Prostate gland (tissue), 2 donors: ENCODE measurements around the gene LRRTM4. TPM values are rescaled to one million over a fixed set of nuclear protein-coding genes. Genes with fewer than 3 reads are reported as not detected.

Experiments
- DNase-seq: peaks from one replicate; pipeline ENCODE4 v3.0.0-alpha.2; 2019; ENCODE audit warnings: low spot score
- H3K27ac ChIP-seq, 2 donors: fragments of 200-600 bp; sonication (generic); 2 replicates each; pipeline ENCODE4 v1.5.1; 2017 to 2019
- H3K27me3 ChIP-seq: fragments of 200-600 bp; sonication (generic); replicated peaks from 2 replicates; pipeline ENCODE4 v1.5.1; 2019; ENCODE audit not compliant: insufficient read depth
- H3K36me3 ChIP-seq, 2 donors: fragments of 200-600 bp; sonication (generic); 1 replicate in 1 of 2; 2 replicates in 1 of 2; pipeline versions ENCODE4 v1.5.1 to v1.8.1; 2017 to 2019
- H3K4me1 ChIP-seq: fragments of 200-600 bp; sonication (generic); replicated peaks from 2 replicates; pipeline ENCODE4 v1.5.1; 2019
- H3K4me3 ChIP-seq, 2 donors: fragments of 200-600 bp; sonication (generic); 2 replicates each; pipeline ENCODE4 v1.5.1; 2017 to 2019
- H3K9me3 ChIP-seq: fragments of 200-600 bp; sonication (generic); 2 replicates; pipeline ENCODE4 v1.5.1; 2017
- CTCF ChIP-seq, 4 experiments: fragments of 200-600 bp in 2 of 4; fragments of 450-650 bp in 2 of 4; sonication (generic) in 2 of 4; IDR thresholded peaks; 1 replicate in 3 of 4; 2 replicates in 1 of 4; pipeline ENCODE4 v1.5.1; 2016 to 2019; ENCODE audit warnings: antibody characterized with exemption in 4 of 4, mild to moderate bottlenecking in 2 of 4, moderate library complexity in 2 of 4
- POLR2A ChIP-seq: fragments of 450-650 bp; IDR thresholded peaks from one replicate; pipeline ENCODE4 v1.6.1; 2016; ENCODE audit warnings: antibody characterized with exemption, mild to moderate bottlenecking
- POLR2AphosphoS5 ChIP-seq: sonication (generic); formaldehyde crosslinking; IDR thresholded peaks from one replicate; pipeline ENCODE4 v1.6.1; 2017; ENCODE audit warnings: antibody characterized with exemption
- WGBS: methylation state at CpG from one replicate; pipeline ENCODE4 v1.1.5; 2018; 5-methylcytosine and 5-hydroxymethylcytosine counted together
- intact Hi-C: fragments of 100-400 bp; cut with DNase I; formaldehyde crosslinking; loops from one replicate; pipeline ENCODE4 v1.14.2; 2022
- total RNA-seq, 2 donors: library from RNA; depleted of rRNA; stranded (reverse); fragments of >200 nt; gene quantifications; one replicate each; pipeline ENCODE4 v1.1.0, GENCODE V29; 2016

Gene LRRTM4
- total RNA-seq, 2 donors from 2014 or later = 0.09 to 6.2 TPM

GRCh38 chr2:77395011-77395410 lies 127.2 kb downstream of the LRRTM4 start:
- Histone ChIP-seq H3K36me3 (no peaks in the 10 kb centered on the region), H3K9me3 (no peaks in the 10 kb centered on the region), H3K4me3 (no peak overlapping the region), H3K27ac (no peak overlapping the region), H3K27me3 (no peaks in the 10 kb centered on the region), H3K4me1 (no peaks in the 10 kb centered on the region)
- DNase-seq = no peak
- WGBS = 85% methylated on average over 1 of the region's 1 CpG
- no peak for TF ChIP-seq POLR2A
- no peak for TF ChIP-seq CTCF (IDR thresholded peaks at IDR 0.05)
- TF ChIP-seq POLR2AphosphoS5 = no peak
- intact Hi-C loops = no loop called here

DNA sequence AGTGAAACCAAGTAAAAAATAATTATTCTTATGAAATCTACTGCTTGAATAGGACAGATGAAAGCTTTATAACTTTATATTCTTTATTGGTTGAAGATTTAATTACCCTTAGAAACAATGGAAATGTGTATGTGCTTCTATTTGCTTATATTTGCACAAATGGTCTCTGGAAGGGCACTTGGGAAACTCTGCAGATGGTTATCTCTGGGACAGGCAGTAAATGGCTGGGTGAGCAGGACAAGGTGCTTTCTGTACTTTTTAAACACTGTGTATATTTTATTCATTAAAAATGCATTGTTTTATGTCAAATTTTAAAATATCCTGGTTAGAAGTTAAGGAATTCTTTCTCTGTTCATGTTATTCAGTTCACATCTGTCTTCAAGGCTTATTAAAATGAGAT lies 131.1 kb downstream of the LRRTM4 start:
- Histone ChIP-seq H3K27ac (no peak overlapping the region), H3K36me3 (no peaks in the 10 kb centered on the region), H3K27me3 (no peaks in the 10 kb centered on the region), H3K9me3 (no peaks in the 10 kb centered on the region), H3K4me3 (no peak overlapping the region), H3K4me1 (no peaks in the 10 kb centered on the region)
- TF ChIP-seq POLR2A = no peak
- no peak for TF ChIP-seq CTCF (IDR thresholded peaks at IDR 0.05)
- no peak for TF ChIP-seq POLR2AphosphoS5
- intact Hi-C loops = no loop called here
- DNase-seq = no peak

DNA sequence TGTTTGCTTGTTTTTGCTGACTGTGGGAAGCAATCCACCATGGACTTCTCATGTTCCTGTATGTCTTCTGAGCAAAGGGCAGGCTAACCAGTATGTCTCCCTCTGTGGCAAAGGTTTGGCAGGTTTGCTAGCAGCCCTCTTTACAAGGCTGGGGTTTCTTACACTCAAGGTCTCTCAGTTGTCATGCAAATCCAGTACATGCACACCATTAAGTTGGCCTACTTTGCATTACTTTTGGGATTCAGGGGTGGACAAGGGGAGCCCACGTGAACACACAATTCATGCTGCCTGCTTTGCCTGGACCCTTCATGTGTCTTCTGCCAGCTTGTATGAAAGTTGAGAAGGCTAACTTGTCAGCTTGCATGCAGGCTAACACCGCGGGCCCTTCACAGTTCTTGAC lies 134.9 kb downstream of the LRRTM4 start:
- intact Hi-C loops = no loop called here
- Histone ChIP-seq H3K36me3 (no peaks in the 10 kb centered on the region), H3K4me1 (no peaks in the 10 kb centered on the region), H3K27ac (no peak overlapping the region), H3K4me3 (no peak overlapping the region), H3K27me3 (no peaks in the 10 kb centered on the region), H3K9me3 (no peaks in the 10 kb centered on the region)
- WGBS = 74% methylated on average over 3 of the region's 3 CpGs
- TF ChIP-seq POLR2AphosphoS5 = no peak
- TF ChIP-seq CTCF (IDR thresholded peaks at IDR 0.05) = no peak
- TF ChIP-seq POLR2A = no peak
- DNase-seq = no peak

- no peaks in the 10 kb centered on the region for H3K4me1 ChIP-seq
- no peaks in the 10 kb centered on the region for H3K9me3 ChIP-seq
- H3K4me3 ChIP-seq = no peak overlapping the region
- H3K27me3 ChIP-seq = no peaks in the 10 kb centered on the region
- no peak for DNase-seq
- TF ChIP-seq CTCF (IDR thresholded peaks at IDR 0.05) (no peak), POLR2AphosphoS5 (no peak), POLR2A (no peak)
- no peaks in the 10 kb centered on the region for H3K36me3 ChIP-seq
- intact Hi-C loops = no loop called here
- H3K27ac ChIP-seq = no peak overlapping the region
Observed at GRCh38 chr2:77372636-77373035, 149.5 kb downstream of the LRRTM4 start.

DNA sequence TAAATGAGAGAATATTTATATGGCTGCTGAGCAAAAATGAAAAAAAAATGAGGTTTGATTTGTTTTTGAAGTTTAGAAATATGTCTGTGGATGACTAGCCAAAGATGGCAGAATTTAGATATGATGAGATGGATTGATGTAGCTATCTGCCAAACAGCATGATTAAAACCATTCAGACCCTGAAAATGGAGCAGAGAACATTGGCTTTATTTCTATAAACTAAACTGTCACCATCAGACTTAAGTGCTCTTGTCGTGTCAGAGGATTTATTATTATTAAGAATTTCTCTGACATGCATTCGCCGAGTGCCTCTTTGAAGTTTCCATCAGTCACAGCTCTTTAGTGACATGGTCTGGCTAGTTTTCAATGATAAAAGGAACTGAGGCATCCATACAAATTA lies 151.7 kb downstream of the LRRTM4 start:
- TF ChIP-seq POLR2A (no peak), CTCF (IDR thresholded peaks at IDR 0.05) (no peak), POLR2AphosphoS5 (no peak)
- intact Hi-C loops = no loop called here
- DNase-seq = no peak
- no peaks in the 10 kb centered on the region for H3K9me3 ChIP-seq
- no peak overlapping the region for H3K27ac ChIP-seq
- 59% methylated on average over 3 of the region's 3 CpGs for WGBS
- H3K4me3 ChIP-seq = no peak overlapping the region
- no peaks in the 10 kb centered on the region for H3K4me1 ChIP-seq
- no peaks in the 10 kb centered on the region for H3K27me3 ChIP-seq
- no peaks in the 10 kb centered on the region for H3K36me3 ChIP-seq
